Measurements from ENCODE around the gene LMX1B. TPM values are rescaled to one million over a fixed set of nuclear protein-coding genes. Genes with fewer than 3 reads are reported as not detected.
A peak's percentile ranks its signal among the peaks of the same experiment; 100 is the strongest.

The LMX1B gene
- total RNA-seq, 2 donors from 2014 or later = not detected

DNA sequence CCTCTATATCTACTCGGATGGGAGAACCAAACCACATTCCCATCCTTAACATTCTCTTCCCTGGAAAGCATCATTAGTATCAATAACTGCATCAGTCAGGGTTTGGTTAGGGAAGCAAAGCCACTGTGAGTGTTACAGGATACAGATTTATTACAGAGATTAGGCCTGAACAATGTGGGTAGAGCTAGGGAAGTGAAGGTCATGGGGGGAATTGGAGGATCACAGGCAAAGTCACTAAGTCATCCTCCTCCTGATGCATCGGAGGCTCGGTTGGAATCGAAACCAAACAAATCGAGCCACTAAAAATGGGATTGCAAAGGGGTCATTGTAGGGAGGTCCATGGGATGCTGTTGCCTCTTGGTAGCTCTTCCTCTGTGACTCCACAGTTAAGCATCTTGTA, 129.3 kb downstream of the LMX1B start:
- H3K9me3 Mint-ChIP-seq = peaks cover 0 to 4% of the 10 kb centered on the region in 2 donors
- no peak for DNase-seq (ENCODE audit: low spot score in 2 of 2)
- no peaks in the 10 kb centered on the region for H3K36me3 Mint-ChIP-seq
- no peak for ATAC-seq
- H3K27ac Mint-ChIP-seq = no peak overlapping the region

DNA sequence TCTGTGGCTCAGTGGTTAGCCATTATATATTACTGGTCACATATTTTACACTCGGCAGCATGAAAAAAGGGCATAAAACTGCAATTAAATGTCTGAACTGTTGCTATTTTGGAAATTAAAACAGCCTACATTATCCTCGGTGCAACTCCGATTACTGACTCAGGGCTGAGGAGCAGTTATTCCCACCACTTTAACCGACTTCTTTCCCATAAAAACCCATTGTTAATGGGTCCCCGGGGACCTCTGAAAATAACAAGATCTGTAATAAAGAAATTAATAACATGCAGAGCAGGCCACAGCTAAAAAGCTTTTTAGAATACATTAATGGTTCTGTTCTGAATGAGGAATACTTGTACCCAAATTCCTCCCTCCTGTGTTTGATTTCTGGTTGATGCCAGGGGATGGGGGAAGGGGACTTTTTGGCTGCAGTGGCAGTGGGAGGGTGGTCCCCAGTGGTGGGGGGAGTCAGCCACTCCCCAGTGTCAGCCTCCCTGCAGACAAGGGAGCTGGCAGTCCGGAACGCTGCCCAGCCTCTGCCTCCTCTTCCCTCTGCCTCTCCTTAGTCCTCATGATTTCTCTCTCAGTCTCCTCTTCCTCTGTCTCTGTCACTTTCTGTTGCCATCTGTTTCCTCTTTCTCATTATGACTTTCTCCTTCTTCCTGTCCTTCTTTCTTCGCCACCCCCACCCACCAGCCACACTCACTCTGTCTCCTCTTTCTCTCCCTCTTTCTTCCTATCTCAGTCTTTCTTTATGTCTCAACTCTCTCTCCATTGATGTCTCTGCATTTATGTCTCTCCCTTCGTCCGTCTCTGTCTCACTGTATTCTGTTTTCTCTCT, 132.1 kb downstream of the LMX1B start:
- no peaks in the 10 kb centered on the region for H3K36me3 Mint-ChIP-seq
- DNase-seq (ENCODE audit: low spot score in 2 of 2) (peak in 1 of 2 donors; percentile 29), ATAC-seq (peak; percentile 68 to 82)
- no peaks in the 10 kb centered on the region for H3K9me3 Mint-ChIP-seq
- peak overlapping the region; percentile 2 to 84 for H3K27ac Mint-ChIP-seq

Other genes starting within 250 kb of the LMX1B start
- gene ZBTB43, start 191.1 kb downstream of the LMX1B start, total RNA-seq = 10 to 100 TPM; 19.5 to 51.4 TPM
- gene ZBTB34, start 246.7 kb downstream of the LMX1B start, total RNA-seq = 10 to 100 TPM in 1 of 2 donors, 1 to 10 TPM in 1; 5.2 to 15.9 TPM

Measured in activated naive CD4-positive, alpha-beta T cell treated with anti-CD3 and anti-CD28 coated beads, Interleukin-2, amount 50 U/mL, for 72 hours (primary cell).